Measurements from ENCODE around the gene GOLIM4.

DNA sequence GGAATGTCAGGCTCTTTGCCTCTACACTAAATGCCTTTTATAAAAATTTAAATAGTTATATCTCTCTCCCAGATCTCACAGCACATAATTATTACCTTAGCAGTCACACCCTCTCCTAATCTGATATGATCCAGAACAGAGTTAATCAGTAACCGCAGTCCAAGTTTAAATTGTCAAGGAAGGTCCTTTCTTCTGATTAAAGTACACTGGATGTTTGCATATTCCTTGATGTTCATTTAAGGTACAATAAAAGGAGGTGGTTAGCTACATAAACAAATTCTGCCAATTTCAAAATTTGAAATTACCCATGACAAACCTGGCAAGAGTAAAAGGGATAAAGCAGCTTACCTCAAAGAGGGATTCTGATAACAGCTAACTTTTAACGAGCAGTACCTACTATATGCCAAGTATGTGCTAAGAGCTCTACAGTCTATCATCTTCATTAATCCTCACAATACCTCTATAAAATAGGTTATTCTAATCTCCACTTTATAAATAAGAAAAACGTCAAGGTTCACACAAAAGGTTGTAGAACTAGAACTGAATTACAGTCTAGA is 4.3 kb downstream of the GOLIM4 start:
- TF ChIP-seq, protein P1, sequence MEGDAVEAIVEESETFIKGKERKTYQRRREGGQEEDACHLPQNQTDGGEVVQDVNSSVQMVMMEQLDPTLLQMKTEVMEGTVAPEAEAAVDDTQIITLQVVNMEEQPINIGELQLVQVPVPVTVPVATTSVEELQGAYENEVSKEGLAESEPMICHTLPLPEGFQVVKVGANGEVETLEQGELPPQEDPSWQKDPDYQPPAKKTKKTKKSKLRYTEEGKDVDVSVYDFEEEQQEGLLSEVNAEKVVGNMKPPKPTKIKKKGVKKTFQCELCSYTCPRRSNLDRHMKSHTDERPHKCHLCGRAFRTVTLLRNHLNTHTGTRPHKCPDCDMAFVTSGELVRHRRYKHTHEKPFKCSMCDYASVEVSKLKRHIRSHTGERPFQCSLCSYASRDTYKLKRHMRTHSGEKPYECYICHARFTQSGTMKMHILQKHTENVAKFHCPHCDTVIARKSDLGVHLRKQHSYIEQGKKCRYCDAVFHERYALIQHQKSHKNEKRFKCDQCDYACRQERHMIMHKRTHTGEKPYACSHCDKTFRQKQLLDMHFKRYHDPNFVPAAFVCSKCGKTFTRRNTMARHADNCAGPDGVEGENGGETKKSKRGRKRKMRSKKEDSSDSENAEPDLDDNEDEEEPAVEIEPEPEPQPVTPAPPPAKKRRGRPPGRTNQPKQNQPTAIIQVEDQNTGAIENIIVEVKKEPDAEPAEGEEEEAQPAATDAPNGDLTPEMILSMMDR (IDR thresholded peaks at IDR 0.05; ENCODE audit: poor library complexity), result no peak
- TF ChIP-seq EZH2phosphoT487 (IDR thresholded peaks at IDR 0.05; ENCODE audit: low read depth, severe bottlenecking, unreplicated experiment), result no peak
